Gastroesophageal sphincter (tissue), 3 donors: ENCODE results near the gene PHF12.

Source experiments
- CTCF ChIP-seq, 4 experiments: fragments of 200-600 bp in 2 of 4; fragments of 450-650 bp in 2 of 4; sonication (generic) in 1 of 4; IDR thresholded peaks; one replicate each; pipeline ENCODE4 v1.5.1; 2017 to 2019; ENCODE audit warnings: antibody characterized with exemption in 4 of 4, mild to moderate bottlenecking in 2 of 4, moderate library complexity in 2 of 4
- EP300 ChIP-seq: sonication (generic); formaldehyde crosslinking; IDR thresholded peaks from one replicate; pipeline ENCODE4 v1.6.1; 2017; ENCODE audit warnings: antibody characterized with exemption, mild to moderate bottlenecking
- POLR2AphosphoS5 ChIP-seq: sonication (generic); formaldehyde crosslinking; IDR thresholded peaks from one replicate; pipeline ENCODE4 v1.6.1; 2017; ENCODE audit warnings: antibody characterized with exemption

DNA sequence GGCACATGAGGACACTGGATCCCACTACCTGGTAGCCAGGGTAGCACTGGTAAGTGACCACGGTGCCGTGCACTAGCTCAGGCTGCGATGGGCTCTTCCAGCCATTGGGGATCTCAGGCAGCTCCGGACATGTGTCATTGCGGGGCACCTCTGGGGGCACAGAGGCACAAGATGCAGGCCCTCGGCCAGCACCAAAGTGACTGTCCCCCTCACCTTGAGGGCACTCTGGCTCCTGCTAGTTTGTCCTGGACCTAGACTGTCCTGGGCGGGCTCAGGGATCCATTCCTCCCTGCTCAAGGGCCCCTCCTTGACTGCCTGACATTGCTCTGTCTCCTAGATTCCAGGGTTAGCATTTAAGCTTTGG is 6.7 kb upstream of the PHF12 start:
- TF ChIP-seq CTCF (IDR thresholded peaks at IDR 0.05) (no peak), EP300 (no peak), POLR2AphosphoS5 (no peak)
